Activated CD4-positive, CD25-positive, alpha-beta regulatory T cell treated with anti-CD3 and anti-CD28 coated beads, Interleukin-2, amount 50 U/mL, for 16 hours (primary cell): ENCODE data around the gene OR2C1.

Experiments used
- DNase-seq: peaks from one replicate; pipeline ENCODE4 v3.0.0-alpha.2; 2020; ENCODE audit warnings: low read depth, low spot score

The OR2C1 gene

GRCh38 chr16:3400446-3400778, 44.7 kb downstream of the OR2C1 start:
- DNase-seq = no peak

- peak; percentile 98 for DNase-seq
These were observed 45.3 kb downstream of the OR2C1 start, which contains the start of the genes ZNF174 and ZSCAN32 for GRCh38 chr16:3400779-3401688. Gene ZNF174 (plus strand): TSS chr16:3401215. CDS start chr16:3402005, 790 bp downstream. Gene ZSCAN32 (minus strand): TSS chr16:3401004. CDS start chr16:3397557, 3,447 bp downstream.

GRCh38 chr16:3401719-3402397, 46.2 kb downstream of the OR2C1 start:
- no peak for DNase-seq
